ENCODE results near the gene SLIT3.

SLIT3 gene

DNA sequence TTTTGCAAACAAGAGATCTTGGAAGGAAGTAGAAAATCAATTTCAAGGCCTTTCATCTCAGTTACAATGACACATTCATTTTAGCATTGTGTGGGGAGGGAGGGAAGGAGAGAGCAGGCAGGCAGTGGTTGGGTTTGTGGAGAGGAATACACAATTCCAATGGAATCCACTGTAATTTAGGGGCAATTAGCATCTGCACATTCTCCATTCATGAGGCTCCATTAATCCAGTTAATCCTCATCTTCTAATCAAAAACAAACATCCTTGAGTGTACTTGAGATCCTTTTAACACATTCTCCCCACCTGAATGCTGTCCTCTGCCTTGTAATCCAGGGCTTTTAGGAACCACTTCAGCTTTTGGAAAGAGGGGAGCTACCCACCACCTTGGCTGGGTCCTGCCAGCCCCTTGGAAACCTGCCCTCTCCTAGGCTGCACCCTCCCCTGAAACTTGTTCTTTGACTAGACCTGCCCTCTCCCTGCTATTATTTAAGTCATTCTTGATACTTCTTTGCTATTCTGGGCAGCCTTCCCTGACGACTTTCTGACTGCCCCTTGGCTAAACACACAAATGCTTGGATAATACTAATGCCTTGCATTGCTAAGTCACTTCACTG is 271.2 kb downstream of the SLIT3 start:
- DNase-seq (ENCODE audit: low spot score), result peak; percentile 41

DNA sequence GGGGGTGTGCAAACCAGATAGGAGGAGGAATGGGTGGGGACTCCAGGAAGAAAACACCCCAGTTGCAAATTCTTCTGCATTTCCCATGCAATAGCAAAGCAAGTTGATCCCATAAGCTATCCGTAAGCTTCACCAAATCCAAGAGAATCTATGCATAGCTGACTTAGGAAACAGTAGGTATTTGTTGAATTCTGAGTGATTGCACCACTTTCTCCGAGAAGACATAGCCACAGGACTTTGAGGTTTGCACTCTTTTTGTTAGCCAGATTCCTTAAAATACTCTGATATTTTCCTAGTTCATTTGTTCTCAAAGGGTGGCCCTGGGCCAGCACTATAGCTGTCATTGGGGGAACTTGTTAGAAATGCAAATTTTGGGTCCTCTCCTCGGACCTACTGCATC is 271.9 kb downstream of the SLIT3 start:
- DNase-seq (ENCODE audit: low spot score), result peak; percentile 41

DNA sequence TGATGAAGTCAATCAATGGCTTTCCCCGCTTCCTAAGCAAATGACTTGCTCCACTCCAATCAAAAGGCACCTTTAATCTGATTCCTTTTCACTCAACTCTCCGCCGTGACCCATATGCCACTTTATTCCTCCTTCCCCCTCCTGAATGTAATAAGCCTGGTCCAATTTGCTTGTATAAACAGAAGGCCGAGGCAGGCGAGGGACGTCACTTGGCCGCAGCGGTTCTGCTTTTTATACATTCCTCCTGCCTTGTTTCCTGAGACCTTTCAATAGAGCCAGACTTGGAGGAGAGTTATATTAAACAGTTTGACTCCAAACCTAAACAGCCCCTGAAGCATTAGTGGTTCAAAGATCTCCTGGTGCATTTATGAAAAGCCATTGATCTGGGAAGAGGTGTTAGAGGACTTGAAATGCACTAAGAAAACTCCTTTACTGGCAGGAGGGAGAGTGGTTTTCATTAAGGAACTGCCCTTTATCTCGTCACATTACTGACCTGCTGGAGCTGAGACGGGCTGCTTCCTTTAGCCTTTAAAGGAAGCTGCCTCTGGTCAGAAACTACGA is 273.4 kb downstream of the SLIT3 start:
- DNase-seq (ENCODE audit: low spot score), result no peak

DNA sequence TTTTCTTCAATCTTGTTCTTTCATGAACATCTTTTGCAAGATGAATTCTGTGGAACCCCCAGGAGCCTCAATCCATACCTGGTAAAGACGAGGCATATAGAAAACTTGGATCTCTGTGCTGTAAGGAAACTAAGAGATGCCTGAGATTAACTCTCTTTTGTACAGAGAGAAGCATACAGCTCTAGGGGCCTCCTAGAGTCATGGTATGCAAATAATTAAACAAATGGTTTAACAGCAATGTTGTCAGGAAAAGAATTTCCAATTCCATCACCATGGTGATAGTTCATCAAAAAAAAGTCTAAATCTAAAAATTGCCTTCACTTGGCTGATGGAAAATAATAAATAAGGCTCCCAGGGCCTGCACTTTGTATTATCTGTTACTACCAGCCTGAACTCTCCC is 275.4 kb downstream of the SLIT3 start:
- DNase-seq (ENCODE audit: low spot score), result no peak

DNA sequence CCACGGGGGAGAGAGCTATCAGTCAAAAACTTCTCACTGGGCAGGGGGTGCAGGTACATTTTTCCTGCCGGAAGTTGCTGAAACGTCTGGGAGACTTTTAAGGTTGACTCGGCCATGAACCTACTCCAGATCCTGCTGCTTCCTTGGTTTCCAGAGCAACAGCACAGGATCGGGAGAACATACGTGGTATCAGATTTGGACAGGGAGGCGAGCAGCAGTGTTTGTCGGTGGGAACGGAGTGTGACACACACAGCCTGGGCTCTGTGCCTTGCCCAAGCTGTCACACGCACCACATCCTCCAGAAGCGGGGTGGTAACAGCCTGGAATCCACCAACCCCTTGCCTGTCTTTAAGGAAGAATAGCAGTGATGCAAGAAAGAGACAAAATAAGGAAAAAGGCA is 276.5 kb downstream of the SLIT3 start:
- DNase-seq (ENCODE audit: low spot score), result no peak

DNA sequence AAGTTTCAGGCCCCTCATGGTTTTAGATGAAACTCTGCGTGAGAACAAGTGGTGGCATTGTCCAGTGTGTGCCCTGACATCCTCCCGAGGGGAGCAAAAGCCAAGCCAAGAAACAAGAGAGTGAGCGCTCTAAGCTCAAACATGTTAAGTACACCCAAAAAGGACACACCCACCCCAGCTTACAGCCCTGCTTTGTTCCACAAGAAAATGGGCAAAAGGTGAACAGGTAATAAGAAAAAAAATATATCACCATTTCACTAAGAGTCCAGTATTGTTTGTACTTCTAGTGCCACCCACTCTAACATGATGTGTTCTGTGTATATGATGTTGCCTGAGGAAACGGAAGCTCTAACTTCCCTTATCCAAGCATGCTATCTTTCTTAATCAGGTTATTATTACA is 278.2 kb downstream of the SLIT3 start:
- no peak for DNase-seq (ENCODE audit: low spot score)

DNA sequence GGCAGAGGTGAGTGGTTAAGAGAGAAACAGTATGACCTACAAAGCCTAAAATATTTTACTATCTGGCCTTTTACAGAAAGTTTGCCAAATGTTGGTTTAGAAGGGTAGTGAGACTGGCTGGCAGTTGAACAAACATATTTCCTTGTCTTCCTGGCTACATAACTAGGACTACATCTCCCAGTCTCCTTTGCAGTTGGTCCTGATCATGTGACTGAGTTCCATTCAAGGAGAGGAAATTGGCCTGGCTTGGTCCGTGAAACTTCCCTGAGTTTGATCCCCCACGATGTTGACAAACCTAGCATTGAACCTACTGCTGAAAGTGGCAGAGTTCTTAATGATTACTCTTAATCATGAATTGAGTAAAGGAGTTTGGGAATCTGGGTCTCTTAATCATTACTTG is 280.8 kb downstream of the SLIT3 start:
- DNase-seq (ENCODE audit: low spot score), result no peak

DNA sequence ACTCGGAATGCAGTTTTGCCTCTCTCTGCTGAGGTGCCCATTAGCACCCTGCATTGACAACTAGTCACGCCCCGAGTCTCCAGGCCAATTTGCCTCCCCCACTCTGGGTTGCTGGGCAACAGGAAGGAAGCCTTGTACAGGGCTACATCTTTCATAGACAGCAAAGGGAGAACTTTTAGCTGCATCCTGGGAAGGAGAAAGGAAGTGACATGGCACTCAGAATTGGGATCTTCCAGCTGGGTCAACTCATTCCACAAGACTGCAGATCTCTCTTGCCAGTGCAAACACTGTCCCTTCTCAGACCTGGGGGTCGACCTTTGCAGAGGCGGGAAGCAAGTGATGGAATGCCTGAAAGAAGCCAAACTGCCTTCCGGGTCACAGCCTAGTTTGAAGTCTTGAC is 282.0 kb downstream of the SLIT3 start:
- no peak for DNase-seq (ENCODE audit: low spot score)

DNA sequence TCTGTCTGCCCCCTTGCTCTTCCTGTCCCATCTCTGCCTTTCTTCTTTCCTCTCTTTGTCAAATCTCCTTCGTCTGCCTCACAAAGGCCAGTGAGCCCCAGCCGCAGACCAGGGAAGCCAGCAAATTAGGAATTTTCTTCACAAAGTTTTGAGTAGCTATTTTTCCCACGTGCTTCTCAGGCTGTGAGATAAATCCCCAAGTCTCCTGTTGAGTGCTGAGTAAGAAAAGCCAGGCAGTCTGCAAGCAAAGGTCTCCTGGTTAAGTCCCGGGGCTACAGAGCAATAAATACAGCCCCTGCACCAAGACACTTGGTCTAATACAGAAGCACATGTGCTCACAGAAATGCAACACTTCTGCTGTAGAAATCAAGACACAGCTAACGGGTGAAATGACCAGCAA is 284.9 kb downstream of the SLIT3 start:
- DNase-seq (ENCODE audit: low spot score), result no peak

DNA sequence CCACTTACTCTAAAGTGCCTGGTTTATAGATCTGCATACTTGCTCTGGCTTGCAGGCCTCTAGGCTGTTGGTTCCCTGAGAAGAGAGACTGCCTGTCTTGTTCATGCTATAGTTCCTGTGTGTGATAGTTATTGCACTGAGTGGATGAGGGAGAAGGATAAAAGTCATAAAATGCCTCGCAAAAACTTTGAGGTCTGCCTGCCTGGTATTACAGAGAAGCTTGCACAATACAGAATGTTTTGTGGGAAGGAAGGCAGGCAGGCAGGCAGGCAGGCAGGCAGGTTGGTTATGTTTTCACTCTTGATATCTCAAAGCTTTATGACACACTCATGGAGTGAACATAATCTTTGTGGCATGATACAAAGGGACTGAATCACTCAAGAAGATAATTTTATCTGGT is 287.1 kb downstream of the SLIT3 start:
- no peak for DNase-seq (ENCODE audit: low spot score)

DNA sequence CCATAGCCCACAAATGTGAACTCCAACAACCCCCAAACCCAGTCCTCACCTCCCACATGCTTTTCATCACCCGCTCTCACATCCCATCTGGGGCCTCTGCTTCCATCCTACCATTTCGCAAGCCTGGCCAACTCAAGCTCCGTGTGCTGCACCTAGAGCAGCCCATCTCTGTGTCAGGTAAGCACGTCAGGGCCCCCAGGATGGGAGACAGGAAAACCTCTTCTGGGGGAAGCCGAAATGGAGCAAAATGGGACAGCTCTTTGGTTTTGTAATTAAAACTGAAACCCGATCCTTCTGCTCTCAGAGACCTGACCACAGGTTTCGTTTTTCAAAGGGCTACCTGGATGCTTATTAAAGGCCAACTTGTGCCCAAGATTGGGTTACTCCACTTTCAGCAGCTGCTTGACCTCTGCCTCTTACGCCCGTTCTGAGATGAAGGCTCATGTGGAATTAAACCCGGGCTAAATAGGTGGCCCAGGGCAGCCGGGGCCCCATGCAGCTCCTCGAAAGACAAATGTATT is 287.7 kb downstream of the SLIT3 start:
- DNase-seq (ENCODE audit: low spot score), result no peak

DNA sequence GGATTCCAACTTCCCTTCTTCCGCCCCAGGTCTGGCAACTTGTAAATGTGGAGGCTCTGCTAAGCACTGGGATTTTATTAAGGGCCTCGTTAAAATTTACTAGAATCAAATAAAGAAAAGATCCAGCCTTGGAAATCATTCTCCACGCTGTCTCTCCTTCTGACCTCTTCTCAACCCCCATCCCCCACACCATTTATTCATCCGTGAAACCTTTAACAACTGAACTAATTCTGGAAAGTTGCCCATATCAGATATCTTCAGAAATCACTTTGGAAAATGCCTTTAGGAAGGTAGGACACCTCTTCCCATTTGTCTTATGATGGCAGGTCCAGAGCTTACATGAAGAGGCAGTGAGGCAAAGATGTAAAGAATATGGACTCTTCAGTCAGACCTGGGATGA is 288.5 kb downstream of the SLIT3 start:
- no peak for DNase-seq (ENCODE audit: low spot score)

DNA sequence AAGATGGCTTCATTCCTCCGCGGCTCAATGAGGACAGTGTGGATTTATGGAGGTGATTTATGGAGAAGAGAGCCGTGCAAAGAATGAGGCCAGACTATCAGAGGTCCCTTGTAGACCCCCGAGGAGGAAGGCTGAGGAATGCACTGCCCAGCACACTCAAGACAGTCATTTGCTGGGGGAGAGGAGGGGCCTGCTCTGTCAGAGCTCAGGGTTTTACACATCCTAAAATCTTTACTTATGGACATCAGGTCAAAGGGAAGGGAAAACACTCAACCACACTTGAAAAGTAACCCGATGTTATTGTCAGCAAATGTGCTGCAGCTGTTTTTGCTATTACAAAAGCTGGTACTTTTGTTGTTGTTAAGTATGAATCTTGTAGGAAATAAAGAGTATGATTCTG is 289.5 kb downstream of the SLIT3 start:
- DNase-seq (ENCODE audit: low spot score), result no peak

DNA sequence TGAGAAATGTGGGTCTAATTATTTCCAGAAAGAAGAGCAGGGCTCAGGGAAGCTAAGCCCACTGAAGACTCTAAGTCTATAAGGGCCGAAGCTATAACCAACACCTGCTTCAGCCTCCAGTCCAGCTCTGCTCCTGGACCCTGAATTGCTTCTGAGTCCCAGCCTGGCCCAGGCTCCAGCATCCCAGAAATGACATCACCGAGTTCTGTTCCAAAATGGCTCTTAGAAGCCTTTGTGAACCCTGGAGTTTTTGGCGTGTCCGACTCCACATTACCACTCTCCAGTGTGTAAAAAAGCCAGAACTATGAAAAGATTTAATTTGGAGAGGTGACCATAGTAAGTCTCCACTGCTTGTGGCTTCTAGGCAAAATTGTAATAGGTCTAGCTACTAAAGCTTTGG is 289.9 kb downstream of the SLIT3 start:
- no peak for DNase-seq (ENCODE audit: low spot score)

DNA sequence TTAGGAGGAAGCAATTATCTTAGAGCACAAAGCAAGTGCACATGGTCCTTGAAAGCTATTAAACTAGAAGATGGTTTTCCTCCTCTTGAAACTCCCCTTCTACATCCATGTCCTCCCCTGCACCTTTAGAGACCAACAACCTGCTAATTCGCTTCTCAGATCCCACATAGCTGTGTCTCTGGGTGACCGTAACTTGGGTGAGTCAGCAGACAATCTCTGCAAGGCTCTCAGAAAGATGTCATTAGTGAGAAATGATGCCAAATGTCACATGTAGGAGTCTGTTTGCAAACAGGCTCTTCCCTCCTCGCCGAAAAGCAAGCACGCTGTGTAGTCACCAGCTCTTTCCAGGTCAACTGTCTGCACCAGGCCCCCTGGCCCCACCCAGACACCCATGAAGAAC is 291.8 kb downstream of the SLIT3 start:
- peak; percentile 35 for DNase-seq (ENCODE audit: low spot score)

DNA sequence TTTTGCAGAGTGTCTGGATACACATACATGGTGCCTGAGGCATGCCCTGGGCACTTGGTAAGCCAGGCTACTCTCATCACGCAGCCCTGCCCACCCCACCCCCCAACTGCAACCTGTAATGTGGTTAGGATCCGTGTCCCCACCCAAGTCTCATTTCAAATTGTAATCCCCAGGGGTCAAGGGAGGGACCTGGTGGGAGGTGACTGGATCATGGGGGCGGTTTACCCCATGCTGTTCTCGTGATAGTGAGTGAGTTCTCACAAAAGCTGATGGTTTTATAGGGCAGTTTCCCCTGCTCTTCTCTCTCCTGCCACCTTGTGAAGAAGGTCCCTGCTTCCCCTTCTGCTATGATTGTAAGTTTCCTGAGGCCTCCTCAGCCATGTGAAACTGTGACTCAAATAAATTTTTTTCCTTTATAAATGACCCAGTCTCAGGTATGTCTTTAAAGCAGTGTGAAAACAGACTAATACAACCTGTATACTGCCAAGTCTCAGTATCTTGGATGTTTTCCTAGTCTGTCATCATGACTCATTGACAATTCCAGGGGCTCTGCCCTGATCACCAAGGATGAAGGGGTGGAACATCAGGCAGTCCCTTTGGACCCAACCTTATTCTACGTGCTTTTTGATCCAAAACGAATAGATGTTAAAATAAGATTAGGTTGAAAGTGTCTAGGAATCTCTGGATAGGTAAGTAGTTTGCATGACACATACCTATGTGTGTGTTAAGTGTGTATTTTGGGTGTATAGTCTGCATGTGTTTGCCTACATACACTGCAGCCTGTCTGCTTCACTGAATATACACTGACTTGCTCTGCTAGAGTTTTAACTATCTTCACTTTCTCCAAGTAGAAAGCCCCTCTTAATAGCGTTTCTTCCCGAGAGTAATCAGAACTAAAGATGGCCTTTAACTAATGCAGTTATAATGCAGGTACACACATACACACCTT is 293.8 kb downstream of the SLIT3 start:
- DNase-seq (ENCODE audit: low spot score), result peak; percentile 42

DNA sequence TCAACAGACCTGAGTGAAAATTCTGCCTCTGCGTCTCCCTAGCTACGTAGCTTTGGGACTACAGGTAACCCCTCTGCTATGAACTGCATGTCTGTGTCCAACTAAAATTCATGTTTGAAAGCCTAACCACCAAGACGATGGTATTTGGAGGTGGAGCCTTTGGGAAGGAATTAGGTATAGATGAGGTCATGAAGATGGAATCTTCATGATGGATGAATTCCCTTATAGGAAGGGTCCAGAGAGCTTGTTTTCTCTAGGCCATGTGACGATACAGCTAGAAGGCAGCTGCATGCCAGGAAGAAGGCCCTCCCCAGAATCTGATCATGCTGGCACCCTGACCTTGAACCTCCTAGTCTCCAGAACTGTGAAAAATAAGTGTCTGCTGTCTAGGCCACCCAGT is 296.4 kb downstream of the SLIT3 start:
- no peak for DNase-seq (ENCODE audit: low spot score)

DNA sequence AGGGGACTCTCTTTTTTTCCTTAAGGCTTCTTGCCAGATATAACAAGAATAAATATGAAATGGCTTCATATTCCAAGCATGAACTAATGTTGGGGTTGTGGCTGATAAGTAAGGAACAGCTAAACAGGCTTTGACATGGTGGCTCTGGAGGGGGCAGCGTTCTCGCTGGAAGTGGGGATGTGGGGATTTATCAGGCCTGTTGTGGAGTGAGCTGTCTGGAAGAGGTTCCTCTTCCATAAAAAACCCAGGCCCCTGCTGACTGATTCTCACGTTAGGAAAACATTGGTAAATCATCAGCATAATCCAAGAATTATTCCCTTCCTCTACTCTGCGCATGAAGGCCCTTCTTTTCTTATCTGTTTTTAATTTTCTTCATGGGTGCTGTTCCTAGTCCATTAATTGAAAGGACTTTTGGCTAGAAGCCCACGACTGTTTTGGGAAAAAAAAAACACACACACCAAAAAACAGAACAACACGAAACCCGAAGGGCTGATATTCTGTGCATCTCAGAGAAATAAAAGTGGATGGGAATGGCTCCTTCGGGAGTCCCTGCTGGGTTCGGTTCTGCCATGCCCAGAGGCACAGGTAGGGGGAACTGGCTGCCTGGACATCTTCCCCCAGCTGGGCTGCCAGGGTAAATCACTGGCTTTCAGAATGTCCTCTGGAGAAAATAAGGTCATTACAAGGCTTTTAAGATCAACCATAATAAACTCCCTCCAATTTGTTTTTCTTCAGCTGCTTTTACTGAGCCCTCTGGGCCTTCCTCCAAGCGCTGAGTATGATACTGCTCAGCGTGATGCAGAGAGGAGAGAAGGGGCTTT is 297.0 kb downstream of the SLIT3 start:
- DNase-seq (ENCODE audit: low spot score), result peak; percentile 64

DNA sequence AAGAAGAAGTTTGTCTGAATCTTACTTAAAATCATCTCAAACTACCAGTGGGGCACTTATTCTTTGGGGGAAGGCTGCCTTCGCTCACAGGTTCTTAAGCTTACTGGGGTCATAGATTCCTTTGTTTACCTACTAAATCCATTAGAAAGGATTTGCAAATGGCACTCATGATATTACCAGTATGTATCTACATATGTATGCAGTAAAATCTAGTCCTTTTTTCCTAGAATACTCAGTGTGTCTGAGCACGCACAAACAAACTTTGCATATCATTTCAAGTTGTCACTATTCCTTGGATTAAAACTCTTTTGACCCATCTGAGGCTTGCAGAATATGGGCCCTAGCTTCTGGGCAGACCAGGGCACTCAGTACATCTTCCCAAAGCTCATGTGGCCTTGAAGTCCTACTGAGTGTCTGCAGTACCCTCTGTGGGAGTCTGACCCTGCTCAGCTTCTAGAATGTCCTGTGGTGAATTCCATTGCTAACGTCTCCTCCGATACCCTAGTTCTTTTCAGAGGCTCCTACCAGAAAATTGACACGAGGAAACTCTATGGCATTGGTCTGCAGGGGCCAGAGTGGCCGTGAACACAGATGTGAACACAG is 297.9 kb downstream of the SLIT3 start:
- no peak for DNase-seq (ENCODE audit: low spot score)

DNA sequence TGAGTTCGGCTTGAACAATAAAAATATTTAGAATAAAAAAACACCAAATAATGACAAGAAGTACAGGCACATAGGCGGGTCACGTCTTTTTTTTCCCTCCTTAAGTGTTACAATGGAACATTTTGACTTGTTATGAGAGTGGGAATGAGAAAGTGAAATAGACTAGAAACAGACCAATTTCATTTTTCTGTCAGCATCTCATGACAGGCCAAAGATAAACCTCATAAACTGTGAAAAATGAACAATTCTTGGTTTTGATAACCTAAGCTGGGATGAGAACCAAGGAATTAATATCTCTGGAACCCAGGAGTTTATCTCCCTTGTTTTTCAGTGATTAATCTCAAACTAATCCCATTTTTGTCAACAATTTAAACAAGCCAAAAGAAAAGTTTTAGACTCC is 299.5 kb downstream of the SLIT3 start:
- no peak for DNase-seq (ENCODE audit: low spot score)

DNA sequence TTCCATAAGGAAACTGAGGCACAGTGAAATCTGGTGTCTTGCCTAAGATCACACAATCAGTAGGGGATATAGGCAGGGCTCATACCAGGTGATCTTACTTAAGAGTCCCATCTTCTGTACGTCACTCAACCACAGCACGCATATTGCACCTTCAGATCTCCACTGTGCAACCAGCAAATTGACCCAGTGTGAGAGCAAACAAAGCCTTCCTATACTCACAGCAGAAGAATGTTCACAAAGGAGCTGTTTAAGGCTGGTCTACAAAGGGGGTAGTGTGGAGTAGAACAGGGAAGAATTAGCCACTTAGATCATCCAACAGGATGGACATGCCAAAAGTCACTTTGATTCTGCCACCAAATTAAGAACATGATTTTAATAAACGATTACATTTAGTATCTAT is 305.9 kb downstream of the SLIT3 start:
- no peak for DNase-seq (ENCODE audit: low spot score)

DNA sequence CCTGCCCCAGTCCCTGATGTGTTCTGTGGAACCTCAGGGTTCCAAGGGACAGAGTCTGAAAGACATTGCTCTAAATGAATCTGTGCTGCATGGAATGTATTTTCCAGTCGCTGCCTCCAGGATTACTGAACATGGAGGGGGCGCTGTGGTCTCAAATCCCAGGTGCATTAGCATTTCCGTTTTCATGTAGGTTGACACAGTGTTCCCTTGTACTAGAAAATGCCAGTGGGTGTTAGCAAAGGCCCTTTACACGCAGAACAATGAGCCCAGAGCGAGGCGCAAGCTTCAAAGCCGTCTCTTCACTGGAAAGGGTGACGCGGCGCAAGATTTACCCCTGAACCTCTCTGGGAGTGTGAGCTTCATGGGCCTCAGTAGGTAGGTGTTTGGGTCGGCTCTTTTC is 308.3 kb downstream of the SLIT3 start:
- DNase-seq (ENCODE audit: low spot score), result no peak
